ENCODE measurements around the gene TOMM7.
A peak's percentile ranks its signal among the peaks of the same experiment; 100 is the strongest.

The TOMM7 gene
- total RNA-seq = 174 to 192 reads per million in 2 donors

DNA sequence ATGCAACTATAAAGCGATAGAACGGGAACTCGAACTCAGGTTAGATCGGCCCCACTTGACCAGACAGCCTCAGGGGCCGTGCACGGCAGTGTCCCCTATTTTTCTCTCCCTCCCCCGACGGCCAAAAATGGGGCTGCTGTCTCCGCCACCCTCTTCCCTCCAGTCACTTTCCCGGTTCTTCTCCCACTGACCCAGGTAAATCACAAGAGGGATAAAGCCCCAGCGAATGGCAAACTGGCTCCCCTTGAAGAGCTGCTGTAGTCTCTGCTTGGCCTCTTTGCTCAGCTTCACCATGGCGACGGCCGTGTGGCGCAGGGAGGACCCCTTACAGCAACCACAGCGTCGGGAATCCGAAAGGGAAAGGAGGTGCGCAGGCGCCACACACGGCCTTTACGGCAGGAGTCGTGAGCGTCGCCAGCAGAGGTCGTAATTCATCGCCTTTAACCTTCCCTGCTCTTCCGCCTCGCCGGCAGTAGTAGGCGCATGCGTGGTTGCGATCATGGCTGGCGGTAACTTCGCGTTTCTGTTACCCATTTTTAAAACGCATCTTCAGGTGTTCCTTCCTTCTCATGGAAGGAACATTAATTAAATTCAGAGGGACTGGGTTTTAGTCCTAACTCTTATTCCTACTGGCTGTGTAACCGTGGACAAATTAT, at the start of gene TOMM7:
Gene TOMM7 (minus strand): TSS at position 364 of the 656 bp plus-strand sequence. CDS start 70 bp downstream, at position 294.
- DNase-seq = peak; percentile 78

DNA sequence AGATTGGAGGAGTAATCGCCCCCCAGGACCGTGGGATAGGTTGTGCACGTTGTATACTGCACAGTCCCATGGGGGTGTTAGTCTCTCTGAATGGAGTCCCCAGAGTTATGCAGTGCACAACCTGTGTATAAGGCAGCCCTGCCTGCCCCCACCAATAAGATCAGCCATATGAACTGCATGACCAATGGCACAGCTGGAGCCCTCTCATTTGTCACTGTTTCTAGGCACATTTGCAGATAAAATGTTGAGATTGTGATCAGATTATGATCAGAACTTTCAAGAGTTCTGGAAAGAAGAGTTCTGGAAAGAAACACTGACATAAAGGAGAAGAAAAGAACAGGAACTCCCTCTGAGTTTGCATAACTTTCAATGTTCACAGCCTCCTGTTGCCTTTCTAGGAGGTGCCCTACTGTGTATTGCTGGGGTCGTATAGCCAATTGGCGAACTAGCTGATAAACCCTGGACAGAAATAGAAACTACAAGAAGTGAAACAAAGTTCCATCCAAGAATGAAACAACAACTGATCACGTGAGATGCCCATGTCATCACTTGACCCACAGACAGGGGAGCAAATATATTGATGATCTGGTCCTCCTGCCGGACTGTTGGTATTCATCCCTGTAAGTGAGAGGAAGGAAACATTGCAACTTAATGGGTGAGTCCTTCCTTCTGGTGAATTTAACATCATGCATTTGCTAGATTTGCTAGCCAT, 49.6 kb upstream of the TOMM7 start:
- DNase-seq = no peak

DNA sequence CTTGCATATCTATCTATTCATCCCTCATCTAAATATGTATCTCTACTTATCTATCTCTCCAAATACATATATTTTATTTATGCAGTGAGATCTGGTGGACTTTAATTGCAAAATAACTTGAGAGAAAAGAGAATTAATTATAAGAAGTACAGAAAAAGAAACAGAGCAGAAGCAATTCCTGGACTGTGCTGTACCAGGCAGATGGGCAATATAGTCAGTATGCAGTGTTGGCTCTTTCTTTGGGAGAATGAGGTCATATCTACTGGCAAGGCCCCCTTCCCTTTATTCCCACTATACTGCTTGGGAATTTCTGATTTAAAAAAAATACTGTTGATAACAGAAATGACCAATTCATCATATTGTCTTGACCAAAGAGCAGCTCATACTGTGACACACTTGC, 49.0 kb upstream of the TOMM7 start:
- no peak for DNase-seq

DNA sequence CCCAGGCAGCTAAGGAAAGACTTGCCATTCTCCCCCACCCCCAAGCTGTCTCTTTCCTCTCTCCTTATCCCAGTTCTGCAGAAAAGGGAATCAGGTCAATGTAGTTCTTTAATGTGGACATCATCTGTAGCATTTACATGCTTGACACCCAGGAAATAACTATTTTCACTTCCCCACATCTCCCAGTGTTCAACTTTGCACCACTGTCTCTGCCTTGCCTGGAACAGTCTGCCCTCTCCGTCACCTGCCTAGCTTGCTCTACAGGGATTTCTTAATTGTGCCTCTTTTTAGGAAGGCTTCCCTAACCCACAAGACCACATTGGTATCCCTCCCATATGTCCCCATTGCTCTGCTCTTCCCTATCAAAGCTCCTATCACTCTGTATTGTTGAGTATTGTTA, 45.9 kb upstream of the TOMM7 start:
- DNase-seq = no peak

DNA sequence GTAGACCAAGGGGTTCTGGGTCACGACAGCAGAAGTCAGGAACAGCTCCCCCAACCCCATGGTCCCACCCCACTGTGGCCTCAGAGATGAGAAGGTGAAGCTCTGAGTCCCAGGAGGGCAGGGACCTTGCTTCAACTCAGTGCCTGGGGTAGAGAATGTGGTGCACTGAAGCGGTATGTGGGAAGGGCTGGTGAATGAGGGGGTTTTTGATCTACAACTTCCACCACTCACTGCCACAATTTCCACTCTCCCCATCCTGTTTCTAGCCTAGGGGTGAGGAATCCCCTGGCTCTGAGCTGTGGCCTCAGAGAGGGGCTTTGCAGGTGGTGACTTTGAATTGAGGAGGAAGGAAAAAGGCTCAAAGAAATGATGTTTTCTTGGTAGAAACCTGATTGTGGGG, 44.9 kb upstream of the TOMM7 start:
- DNase-seq = no peak

DNA sequence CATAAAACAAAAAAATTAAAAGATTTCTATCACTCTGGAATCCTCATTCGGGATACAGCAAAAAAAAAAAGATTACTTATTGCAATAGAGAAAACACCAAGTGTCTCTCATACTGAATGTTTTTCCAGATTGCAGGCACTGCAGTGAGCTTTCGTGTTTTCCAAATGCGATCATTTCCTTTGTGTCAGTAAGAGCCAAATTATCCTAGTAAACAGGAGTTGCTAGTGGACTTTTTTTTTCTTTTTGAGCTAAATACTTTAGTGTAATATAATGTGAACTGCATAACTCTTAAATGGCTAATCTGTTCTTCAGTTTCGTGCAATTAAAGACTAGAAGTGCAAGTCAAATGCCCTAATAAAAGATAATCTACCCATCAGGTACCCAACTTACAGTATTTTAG, 44.4 kb upstream of the TOMM7 start:
- DNase-seq = no peak

DNA sequence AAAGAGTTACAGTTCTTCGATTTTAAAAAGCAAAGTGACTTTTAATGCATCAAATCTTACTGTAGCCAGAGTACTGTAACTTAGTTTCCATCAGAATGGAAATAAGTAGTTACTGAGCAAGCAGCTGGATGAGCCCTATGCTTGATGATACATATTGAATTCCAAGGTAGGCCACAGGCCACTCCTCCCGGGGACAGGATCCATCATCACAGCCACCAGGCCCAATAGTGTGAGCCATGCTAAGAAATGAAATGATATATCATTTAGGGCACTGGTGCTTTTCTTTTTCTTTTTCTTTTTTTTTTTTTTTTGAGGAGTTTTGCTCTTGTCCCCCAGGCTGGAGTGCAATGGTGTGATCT, 42.9 kb upstream of the TOMM7 start:
- DNase-seq = no peak

DNA sequence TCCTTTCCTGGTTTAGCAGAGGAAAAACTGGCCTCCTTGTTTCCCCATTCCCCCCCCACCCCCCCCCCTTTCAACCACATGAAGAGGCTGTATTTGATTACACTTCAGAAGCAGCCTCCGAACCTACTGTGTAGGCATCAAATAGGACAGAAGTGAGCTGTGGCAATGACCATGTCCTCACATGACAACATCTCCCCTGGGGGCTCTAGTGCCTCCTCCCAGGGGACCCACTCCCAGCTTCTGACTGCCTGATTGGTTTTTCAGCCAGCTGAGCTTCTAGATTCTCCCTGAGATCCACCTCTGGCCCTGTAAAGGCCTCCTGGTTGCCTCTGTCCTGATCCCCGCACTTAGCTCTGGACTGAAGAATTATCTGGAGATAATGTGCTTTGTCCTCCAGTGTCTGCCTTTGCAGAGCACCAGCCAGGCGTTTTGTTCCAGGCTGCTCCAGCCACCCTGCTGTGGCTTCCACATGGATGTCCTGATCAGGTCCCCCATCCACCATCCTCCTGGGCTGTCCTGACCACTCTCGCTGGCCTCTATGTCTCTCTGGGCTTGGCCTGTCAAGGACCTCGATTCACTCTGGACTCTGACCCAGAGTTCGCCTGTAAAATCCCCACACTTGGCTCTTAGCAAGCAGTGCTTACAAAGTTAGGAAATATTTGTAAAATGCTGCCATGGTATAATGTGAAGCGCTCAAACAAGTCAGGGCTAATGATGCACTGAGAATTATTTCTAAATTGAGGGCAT, 42.4 kb upstream of the TOMM7 start:
- DNase-seq = no peak

DNA sequence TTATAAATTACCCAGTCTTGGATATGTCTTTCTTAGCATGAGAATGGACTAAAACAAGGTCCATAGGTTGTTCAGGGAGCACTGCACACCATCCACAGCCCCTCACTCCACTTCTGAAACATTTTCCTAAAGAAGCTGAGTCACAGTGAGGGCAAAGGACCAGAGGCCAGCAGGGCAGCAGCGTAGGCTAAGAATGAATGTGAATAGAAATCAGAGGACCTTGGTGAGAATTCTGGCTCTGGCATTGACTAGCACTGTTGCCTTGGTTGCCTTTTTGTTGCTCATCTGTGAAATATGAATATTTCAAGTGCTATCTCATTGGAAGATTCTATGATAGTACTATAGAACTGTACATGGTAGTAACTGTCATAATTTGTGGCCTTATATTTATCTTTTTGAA, 41.7 kb upstream of the TOMM7 start:
- no peak for DNase-seq

DNA sequence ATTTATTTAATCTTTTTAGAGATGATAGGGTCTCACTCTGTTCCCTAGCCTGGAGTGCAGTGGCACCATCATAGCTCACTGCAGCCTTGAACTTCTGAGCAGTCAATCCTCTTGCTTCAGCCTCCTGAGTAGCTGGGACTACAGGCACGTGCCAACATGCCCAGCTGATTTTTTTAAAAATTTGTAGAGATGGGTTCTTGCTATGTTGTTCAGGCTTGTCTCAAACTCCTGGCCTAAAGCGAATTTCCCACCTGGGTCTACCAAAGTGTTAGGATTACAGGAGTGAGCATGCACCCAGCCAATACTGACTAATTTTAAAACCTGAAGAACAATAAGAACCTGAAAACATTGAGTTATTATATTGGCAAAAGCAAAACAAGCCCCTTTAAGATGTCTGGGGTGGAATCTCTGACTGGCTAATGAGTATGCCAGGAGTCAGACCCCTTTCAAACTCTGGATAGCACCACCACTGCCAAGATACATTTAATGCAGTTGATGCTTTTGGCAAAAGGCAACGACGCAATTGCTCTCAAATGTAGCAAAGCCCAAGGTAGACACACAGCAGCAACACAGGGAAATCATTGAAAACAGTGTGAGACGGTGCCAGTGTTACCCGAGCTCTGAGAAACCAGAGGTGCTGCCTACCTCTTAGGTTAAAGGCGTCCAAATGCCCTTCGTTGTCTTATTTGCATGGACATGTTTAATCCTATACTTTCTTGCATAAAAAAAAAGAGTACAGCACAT, 40.7 kb upstream of the TOMM7 start:
- no peak for DNase-seq

- DNase-seq = no peak
These were observed 38.9 kb upstream of the TOMM7 start for GRCh38 chr7:22861576-22861975.

DNA sequence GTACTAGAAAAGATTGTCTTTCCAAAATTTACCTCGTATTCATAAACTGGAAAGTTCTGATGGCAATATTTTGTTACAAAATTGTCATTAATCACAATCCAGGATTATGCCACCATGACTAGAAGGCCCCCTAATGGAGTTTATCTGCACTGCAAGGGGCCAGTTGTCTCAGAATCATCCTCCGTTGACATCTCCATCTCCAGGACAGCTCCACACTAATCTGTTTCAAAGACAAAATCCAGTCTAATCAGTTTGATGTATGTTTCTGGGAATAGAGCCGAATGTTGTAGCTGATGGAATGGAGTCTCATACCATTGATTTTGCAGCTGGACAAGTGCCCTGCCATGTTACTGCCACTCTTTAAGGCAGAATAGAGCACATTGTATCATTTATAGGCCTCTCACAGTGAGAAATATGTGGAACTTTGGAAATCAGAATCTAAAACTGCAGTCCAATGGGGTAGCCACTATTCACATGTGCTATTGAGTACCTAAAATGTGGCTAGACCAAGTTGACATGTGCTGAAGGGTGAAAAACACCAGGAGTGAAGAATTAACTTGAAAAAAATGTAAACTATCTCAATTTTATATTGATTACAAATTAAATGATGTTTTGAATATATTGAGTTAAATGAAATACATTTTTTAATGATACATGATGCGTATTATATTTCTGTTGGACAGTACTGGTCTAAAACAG, 38.3 kb upstream of the TOMM7 start:
- DNase-seq = peak; percentile 6

DNA sequence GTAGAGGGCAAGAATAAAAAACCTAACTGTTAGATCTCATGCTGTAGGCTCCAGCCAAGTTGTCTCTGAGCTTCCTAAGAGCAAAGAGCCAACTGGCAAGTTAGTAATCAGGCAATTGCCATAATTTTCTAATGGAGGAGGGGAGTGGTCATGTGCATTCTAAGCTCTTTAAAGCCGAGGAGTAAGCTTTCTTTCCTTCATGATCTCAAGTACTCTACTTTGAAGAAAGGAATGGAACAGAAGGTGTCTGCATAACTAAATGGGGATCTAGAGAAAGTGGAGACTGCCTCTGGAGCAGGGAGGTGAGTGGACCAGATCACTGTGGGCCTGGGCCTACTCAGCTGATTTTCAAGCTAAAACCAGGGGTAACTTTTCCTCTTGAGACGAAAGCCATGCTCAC, 37.7 kb upstream of the TOMM7 start:
- DNase-seq = no peak

DNA sequence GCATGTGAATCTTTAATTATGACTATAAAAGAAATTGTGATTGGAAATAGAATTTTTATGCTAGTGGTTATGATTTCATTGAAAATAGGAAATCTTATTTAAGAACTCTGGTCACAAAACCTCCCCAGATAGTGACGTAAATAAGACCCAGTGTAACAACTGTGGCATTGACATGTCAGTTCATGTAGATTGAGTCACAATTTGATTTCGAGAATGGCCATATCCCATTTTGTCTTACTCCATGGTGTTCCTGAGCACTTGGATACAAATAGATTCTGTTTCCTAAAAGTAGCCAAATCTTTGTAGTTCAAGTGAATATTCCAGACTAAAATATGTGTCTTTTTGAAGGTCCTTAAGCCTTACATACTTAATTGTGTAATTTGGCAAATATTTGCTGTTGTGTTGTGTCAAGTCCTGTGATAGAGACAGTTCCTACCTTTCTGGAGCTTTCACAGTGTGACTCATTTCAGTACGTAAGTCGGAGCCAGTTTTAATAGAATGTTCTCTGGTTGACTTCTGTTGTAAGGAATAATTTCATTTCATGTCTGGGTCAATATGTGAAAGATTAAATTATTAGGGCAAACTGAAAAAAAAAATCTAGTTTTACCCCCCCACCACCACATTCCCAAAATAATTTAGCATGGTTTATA, 37.1 kb upstream of the TOMM7 start:
- DNase-seq = no peak

DNA sequence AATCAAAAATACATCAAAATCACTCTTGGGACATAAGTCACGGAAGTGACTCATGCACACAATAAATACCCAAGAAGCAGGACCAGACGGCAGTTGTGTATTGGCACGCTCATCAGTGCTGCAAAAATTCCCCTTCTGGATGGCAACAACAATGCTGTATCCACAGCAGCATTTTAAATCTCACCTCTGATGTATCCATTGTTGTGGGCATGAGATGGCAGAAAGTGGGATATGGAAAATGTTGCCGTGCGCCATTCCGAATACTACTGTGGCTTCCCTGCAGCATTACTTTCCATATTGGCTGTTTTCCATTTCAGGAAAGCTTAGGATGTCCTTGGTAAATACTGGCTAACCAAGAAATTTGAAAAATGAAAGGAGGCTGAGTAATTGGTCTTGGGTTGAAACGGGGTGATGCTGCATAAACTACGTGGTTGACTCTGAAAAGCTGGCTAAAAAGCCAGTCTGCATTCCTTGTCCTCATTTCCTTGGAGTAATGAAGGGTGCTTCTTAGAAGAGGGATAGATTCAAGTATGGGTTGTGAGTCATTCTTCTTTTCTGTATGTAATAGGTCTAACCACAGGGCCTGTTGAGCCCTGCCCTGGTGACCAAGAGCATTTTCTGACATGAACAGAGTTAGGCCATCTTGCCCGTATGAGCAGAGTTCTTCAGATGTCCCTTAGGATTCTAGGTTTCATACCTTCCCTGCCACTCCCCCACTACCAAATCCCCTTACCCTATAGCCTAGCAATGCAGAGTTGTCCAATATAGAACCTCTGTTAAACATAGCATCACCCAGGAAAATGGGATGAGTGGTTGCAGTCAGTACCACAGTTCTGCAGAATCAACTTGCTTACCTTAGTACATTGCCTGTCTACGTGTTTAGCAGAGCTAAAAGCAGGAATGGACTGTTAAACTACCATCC, 36.3 kb upstream of the TOMM7 start:
- DNase-seq = no peak

DNA sequence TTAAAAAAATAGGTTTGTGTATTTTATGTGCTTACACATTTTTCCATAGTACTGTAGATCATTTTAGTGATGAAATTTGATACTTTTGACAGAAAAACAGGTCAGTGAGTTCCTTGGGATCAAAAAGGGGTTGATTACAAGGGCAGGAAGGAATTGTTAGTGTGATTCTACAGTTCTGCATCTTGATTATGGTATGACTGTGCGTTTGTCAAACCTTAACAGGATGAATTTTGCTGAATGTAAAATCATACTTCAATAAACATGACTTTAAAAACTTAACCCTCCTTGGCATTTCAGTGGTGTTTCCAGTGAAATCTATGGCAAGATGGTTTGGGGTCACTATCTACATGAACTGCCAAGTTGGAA, 35.6 kb upstream of the TOMM7 start:
- DNase-seq = no peak

DNA sequence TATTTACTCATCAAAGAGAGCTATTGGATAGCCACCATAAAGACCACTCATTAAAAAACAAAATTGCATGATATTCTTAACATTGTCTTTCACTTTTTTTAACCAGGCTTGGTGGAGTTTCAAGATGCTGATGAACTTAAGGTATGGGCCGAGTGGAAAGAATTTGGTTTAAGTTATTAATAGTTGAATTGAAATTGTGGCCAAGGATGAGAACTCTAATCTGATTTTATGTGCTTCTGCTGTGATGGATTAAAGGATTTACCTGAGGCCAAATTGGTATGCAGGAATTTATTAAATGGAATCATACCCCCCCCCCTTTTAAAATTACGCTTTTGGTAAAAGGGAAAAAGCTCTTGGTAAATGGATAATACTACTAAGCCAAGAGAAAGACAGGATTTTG, 33.8 kb upstream of the TOMM7 start:
- no peak for DNase-seq

- no peak for DNase-seq
These were observed 32.4 kb upstream of the TOMM7 start for GRCh38 chr7:22855049-22855392.

- DNase-seq = peak; percentile 71
These were observed 31.8 kb upstream of the TOMM7 start for GRCh38 chr7:22854158-22855048.

DNA sequence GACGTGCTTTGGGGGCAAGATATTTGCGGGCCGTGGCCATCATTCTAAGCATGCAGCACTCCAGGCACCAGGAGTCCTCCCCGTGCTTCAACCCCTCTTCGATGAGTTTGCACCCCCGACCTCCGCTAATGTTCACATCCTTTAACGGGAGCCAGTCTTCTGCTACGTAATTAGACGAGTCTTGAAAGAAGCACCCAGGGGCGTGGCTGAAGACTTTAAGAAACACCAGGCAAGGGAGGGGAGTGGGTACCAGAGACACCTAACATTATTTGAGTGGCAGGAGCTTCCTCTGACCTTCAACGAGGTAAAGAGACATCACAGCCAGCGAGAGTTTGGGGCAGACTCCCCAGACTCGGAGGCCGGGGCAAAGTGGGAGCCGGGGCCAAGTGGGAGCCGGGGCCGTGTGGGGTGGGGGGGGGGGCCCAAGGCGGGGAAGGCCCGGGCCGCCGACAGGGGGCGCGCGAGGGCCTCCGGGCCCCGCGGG, 31.1 kb upstream of the TOMM7 start:
- DNase-seq = no peak
